K562 (cell line): Measurements from ENCODE around the gene SLC34A3. TPM values are rescaled to one million over a fixed set of nuclear protein-coding genes. Genes with fewer than 3 reads are reported as not detected.
A peak's percentile ranks its signal among the peaks of the same experiment; 100 is the strongest.

Experiments used
- ATAC-seq: fragments of 200-7000 bp; cut with Tn5 transposase; 3 replicates; pipeline ENCODE4 v1.9.1; 2020; ENCODE audit warnings: moderate library complexity
- BruUV-seq: library from RNA; stranded (reverse); fragments of 400-500 nt; replicated peaks from 2 replicates; lab custom pipeline; 2021; lab: Mats Ljungman, UMichigan
- CTCF ChIA-PET: fragments of 300-600 bp; formaldehyde crosslinking; extraction: SDS; loops from one replicate; lab custom pipeline; 2021; ENCODE audit warnings: low intra/inter-chr PET ratio; lab: Yijun Ruan, JAX
- POLR2A ChIA-PET: fragments of 300-600, 350-650 bp; sonication (Branson Sonifier 250); formaldehyde crosslinking; extraction: SDS; loops from one replicate; lab custom pipeline; 2021; ENCODE audit warnings: antibody characterized with exemption, inconsistent platforms; lab: Yijun Ruan, JAX
- DNase-seq, 4 experiments: peaks; one replicate each; pipeline versions ENCODE4 v3.0.0 to v3.0.0-alpha.2; 2011 to 2018; ENCODE audit warnings: low spot score in 3 of 4, mixed read lengths in 3 of 4; ENCODE audit errors: extremely low read depth in 1 of 4
- FAIRE-seq: peaks from 2 replicates; lab custom pipeline; 2011; peaks lifted over from hg19 to GRCh38; lab: Jason Lieb, UNC
- H2AFZ ChIP-seq: 2 replicates; pipeline ENCODE4 v1.6.0; 2011; ENCODE audit warnings: low read depth, low read length, control low read depth, inconsistent platforms
- H3K27ac ChIP-seq: fragments of 200-600 bp; 3 replicates; pipeline ENCODE4 v1.8.0; 2011; ENCODE audit warnings: low read depth, mild to moderate bottlenecking, control low read depth, inconsistent platforms, low read length, moderate library complexity, mixed read lengths; ENCODE audit errors: extremely low read depth
- H3K27me3 ChIP-seq, 2 experiments: fragments of 300-600 bp in 1 of 2; 2 replicates in 1 of 2; 3 replicates in 1 of 2; pipeline versions ENCODE4 v1.6.0 to v1.8.0; 2011; ENCODE audit warnings: inconsistent platforms in 2 of 2, low read length in 2 of 2, mild to moderate bottlenecking in 1 of 2, mixed read lengths in 1 of 2, moderate library complexity in 1 of 2; ENCODE audit not compliant: control insufficient read depth in 2 of 2, insufficient read depth in 2 of 2
- H3K36me3 ChIP-seq: fragments of 300-600 bp; 3 replicates; pipeline ENCODE4 v1.8.0; 2011; ENCODE audit warnings: mild to moderate bottlenecking, low read length, inconsistent platforms; ENCODE audit not compliant: control insufficient read depth, insufficient read depth
- H3K4me1 ChIP-seq, 2 experiments: fragments of 200-600 bp in 1 of 2; replicated peaks in 1 of 2; 2 replicates in 1 of 2; 3 replicates in 1 of 2; pipeline versions ENCODE4 v1.5.1 to v1.8.0; 2011; ENCODE audit warnings: inconsistent platforms in 2 of 2, low read length in 2 of 2, mild to moderate bottlenecking in 1 of 2, mixed read lengths in 1 of 2, moderate library complexity in 1 of 2; ENCODE audit not compliant: control insufficient read depth in 2 of 2, insufficient read depth in 2 of 2
- H3K4me2 ChIP-seq: 2 replicates; pipeline ENCODE4 v1.6.1; 2011; ENCODE audit warnings: low read length, control low read depth, inconsistent platforms, mixed read lengths; ENCODE audit not compliant: insufficient read depth
- H3K4me3 ChIP-seq: fragments of 200-600 bp; sonication (generic), shearing (Covaris generic); 2 replicates; pipeline ENCODE4 v1.5.1; 2016; ENCODE audit warnings: control low read depth, inconsistent platforms
- H3K79me2 ChIP-seq: fragments of 200-600 bp; 3 replicates; pipeline ENCODE4 v1.8.0; 2011; ENCODE audit warnings: low read length, inconsistent platforms; ENCODE audit not compliant: control insufficient read depth, insufficient read depth
- H3K9ac ChIP-seq, 2 experiments: 2 replicates each; pipeline versions ENCODE4 v1.6.0 to v1.6.1; 2011; ENCODE audit warnings: low read depth in 2 of 2, low read length in 2 of 2, control low read depth in 1 of 2, inconsistent platforms in 1 of 2, mild to moderate bottlenecking in 1 of 2, mixed read lengths in 1 of 2; ENCODE audit not compliant: insufficient read depth in 1 of 2
- H3K9me1 ChIP-seq: one replicate; pipeline ENCODE4 v1.6.0; 2011; ENCODE audit warnings: inconsistent platforms, mild to moderate bottlenecking, low read length, moderate library complexity; ENCODE audit not compliant: control insufficient read depth, insufficient read depth
- H3K9me3 ChIP-seq: replicated peaks from 2 replicates; pipeline ENCODE4 v1.5.1; 2011; ENCODE audit warnings: low read depth, low read length, inconsistent platforms; ENCODE audit not compliant: control insufficient read depth, insufficient read depth
- H4K20me1 ChIP-seq: replicated peaks from 2 replicates; pipeline ENCODE4 v1.6.1; 2011; ENCODE audit warnings: low read length, inconsistent platforms, mixed read lengths; ENCODE audit not compliant: control insufficient read depth, insufficient read depth
- RBM34 ChIP-seq: fragments of 200-400 bp; formaldehyde crosslinking; IDR thresholded peaks from 2 replicates; pipeline ENCODE4 v1.6.1; 2018; ENCODE audit warnings: low read length, borderline replicate concordance; ENCODE audit not compliant: insufficient read depth
- WGBS: fragments of 100-300 bp; shearing (Covaris generic); methylation state at CpG from one replicate; pipeline ENCODE4 v1.1.6; 2016; ENCODE audit warnings: low coverage, mixed read lengths; ENCODE audit not compliant: insufficient coverage; ENCODE audit errors: missing lambda C conversion rate; 5-methylcytosine and 5-hydroxymethylcytosine counted together
- in situ Hi-C: fragments of 300-500 bp; cut with MboI; formaldehyde crosslinking; loops from 4 replicates; pipeline ENCODE4 v1.15.0; 2018; ENCODE audit warnings: inconsistent platforms, mixed read lengths
- intact Hi-C: fragments of 100-400 bp; cut with micrococcal nuclease; formaldehyde crosslinking; loops from 2 replicates; pipeline ENCODE4 v1.14.2; 2022
- polyA plus RNA-seq, 8 experiments: library from polyadenylated mRNA; depleted of rRNA in 4 of 8; stranded (reverse) in 5 of 8; unstranded in 3 of 8; fragments of >200 nt; fragmentation: Nextera tagmentation in 2 of 8; fragmentation: Illumina TruSeq in 1 of 8; extraction: Ambion mirVana in 2 of 8; extraction: Trizol in 1 of 8; gene quantifications; 2 replicates each; pipeline versions ENCODE4 v1.2.1 to v1.2.3, GENCODE V29; 2011 to 2014; ENCODE audit warnings: inconsistent platforms in 1 of 8, missing spikeins in 1 of 8
- total RNA-seq, 7 experiments: library from RNA; depleted of rRNA in 6 of 7; stranded (reverse); fragments of >200 nt in 6 of 7; fragmentation: Illumina TruSeq in 2 of 7; extraction: Trizol in 2 of 7; gene quantifications; 2 replicates each; pipeline versions ENCODE4 v1.2.1 to v1.2.3, GENCODE V29; 2011 to 2021; ENCODE audit warnings: low replicate concordance in 1 of 7
- TF ChIP-seq, protein P1 (sequence below): sonication (generic); formaldehyde crosslinking; IDR thresholded peaks from 2 replicates; pipeline ENCODE4 v1.8.1; 2023; ENCODE audit warnings: missing genetic modification reagents, mild to moderate bottlenecking, borderline replicate concordance
- TF ChIP-seq, protein P2 (sequence below): fragments of 250-450 bp; sonication (Bioruptor Pico); IDR thresholded peaks from 2 replicates; pipeline ENCODE4 v1.5.0; 2020; ENCODE audit warnings: mild to moderate bottlenecking
- TF ChIP-seq, protein P3 (sequence below): sonication (generic); formaldehyde crosslinking; IDR thresholded peaks from 2 replicates; pipeline ENCODE4 v1.9.0; 2022; ENCODE audit warnings: mild to moderate bottlenecking, missing genetic modification reagents

The SLC34A3 gene
- total and polyA plus RNA-seq, 9 of the 15 experiments (the other 6 are each of a cell fraction or from before 2014, with no cell fraction given), result not detected

DNA sequence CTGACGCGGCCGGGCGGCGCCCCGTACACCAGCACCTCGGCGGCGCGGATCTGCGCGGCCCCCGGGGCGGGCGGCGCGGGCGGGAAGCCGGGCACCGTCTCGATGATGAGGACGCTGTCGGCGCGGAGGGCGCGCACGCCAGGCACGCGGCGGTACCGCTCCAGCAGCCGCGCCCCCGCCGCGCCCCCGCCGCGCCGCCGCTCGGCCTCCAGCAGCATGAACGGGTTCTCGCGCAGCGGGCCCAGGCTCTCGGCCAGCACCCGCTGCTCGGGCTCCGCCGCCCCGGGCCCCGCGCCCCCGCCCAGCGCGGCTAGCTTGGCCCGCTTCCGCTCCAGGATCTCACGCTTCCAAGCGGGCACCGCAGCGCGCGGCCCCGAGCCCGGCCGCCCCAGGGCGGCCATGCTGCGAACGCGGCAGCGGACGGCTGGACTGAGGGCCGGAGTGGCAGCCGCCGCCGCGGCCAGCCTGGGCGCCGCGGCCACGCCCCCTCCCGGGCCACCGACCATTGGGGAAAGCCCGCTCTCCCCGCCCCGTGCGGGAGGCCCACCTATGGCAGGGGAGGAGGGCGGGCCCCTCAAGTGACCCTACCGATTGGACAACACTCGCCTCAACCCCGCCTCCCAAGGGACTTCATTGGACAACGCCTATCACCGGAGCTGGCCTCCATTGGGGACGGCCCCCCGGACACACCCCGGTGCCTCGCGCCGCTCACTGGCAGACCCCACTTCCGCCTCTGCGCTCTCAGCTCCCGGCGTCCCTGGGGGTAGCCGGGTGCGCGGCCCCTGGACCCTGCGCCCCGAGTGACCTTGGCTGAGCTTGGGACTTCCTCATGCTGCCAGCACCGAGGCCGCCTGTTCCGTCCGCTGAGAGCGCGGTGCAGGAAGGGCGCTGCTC is 30.1 kb upstream of the SLC34A3 start, which contains the start of gene TPRN:
TSS of gene TPRN (minus strand) at position 431 of the 894 bp plus-strand sequence. CDS start at position 401, 30 bp downstream.
- ATAC-seq, result peak; percentile 96
- Histone ChIP-seq H3K27me3 (no peaks in the 10 kb centered on the region), H3K4me2 (peak within 1 kb of the TSS; percentile 81), H2AFZ (peak within 1 kb of the TSS; percentile 62), H3K9ac (peak within 1 kb of the TSS; percentile 73 to 94), H3K9me3 (no peaks in the 10 kb centered on the region), H3K9me1 (peaks cover 3% of the 10 kb centered on the region), H3K79me2 (peaks cover 80% of the 10 kb centered on the region), H3K27ac (peak within 1 kb of the TSS; percentile 75), H3K4me3 (peak within 1 kb of the TSS; percentile 52), H4K20me1 (peaks cover 5% of the 10 kb centered on the region), H3K36me3 (peaks cover 14% of the 10 kb centered on the region; the same call in 2 of the 3 replicates), H3K4me1 (peaks cover 31 to 86% of the 10 kb centered on the region in 2 experiments)
- BruUV-seq, result no TSS peak
- WGBS, result 1% methylated on average over 39 of the region's 118 CpGs
- CTCF ChIA-PET, result no interaction called here
- POLR2A ChIA-PET, result interaction anchor here (0.5 to 5.7 kb wide), 9 partner anchors 9 to 283 kb away, joined by 3 to 56 read pairs (median 4); partner anchors contain the start of genes ANAPC2, SSNA1 and TUBB4B
- in situ Hi-C loops, result no loop called here
- DNase-seq, result peak; percentile 99 to 100 (median 100)
- intact Hi-C loops, result loop anchor here (2.0 kb wide), 1 partner anchor 18 kb away; no protein-coding TSS in a partner anchor
- FAIRE-seq, result peak; percentile 98
- TF ChIP-seq, protein P1, sequence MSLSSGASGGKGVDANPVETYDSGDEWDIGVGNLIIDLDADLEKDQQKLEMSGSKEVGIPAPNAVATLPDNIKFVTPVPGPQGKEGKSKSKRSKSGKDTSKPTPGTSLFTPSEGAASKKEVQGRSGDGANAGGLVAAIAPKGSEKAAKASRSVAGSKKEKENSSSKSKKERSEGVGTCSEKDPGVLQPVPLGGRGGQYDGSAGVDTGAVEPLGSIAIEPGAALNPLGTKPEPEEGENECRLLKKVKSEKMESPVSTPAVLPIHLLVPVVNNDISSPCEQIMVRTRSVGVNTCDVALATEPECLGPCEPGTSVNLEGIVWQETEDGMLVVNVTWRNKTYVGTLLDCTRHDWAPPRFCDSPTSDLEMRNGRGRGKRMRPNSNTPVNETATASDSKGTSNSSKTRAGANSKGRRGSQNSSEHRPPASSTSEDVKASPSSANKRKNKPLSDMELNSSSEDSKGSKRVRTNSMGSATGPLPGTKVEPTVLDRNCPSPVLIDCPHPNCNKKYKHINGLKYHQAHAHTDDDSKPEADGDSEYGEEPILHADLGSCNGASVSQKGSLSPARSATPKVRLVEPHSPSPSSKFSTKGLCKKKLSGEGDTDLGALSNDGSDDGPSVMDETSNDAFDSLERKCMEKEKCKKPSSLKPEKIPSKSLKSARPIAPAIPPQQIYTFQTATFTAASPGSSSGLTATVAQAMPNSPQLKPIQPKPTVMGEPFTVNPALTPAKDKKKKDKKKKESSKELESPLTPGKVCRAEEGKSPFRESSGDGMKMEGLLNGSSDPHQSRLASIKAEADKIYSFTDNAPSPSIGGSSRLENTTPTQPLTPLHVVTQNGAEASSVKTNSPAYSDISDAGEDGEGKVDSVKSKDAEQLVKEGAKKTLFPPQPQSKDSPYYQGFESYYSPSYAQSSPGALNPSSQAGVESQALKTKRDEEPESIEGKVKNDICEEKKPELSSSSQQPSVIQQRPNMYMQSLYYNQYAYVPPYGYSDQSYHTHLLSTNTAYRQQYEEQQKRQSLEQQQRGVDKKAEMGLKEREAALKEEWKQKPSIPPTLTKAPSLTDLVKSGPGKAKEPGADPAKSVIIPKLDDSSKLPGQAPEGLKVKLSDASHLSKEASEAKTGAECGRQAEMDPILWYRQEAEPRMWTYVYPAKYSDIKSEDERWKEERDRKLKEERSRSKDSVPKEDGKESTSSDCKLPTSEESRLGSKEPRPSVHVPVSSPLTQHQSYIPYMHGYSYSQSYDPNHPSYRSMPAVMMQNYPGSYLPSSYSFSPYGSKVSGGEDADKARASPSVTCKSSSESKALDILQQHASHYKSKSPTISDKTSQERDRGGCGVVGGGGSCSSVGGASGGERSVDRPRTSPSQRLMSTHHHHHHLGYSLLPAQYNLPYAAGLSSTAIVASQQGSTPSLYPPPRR (CRISPR knock-in tag), result no peak
- no peak for TF ChIP-seq RBM34
- TF ChIP-seq, protein P2, sequence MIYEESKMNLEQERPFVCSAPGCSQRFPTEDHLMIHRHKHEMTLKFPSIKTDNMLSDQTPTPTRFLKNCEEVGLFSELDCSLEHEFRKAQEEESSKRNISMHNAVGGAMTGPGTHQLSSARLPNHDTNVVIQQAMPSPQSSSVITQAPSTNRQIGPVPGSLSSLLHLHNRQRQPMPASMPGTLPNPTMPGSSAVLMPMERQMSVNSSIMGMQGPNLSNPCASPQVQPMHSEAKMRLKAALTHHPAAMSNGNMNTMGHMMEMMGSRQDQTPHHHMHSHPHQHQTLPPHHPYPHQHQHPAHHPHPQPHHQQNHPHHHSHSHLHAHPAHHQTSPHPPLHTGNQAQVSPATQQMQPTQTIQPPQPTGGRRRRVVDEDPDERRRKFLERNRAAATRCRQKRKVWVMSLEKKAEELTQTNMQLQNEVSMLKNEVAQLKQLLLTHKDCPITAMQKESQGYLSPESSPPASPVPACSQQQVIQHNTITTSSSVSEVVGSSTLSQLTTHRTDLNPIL (CRISPR knock-in tag), result no peak
- TF ChIP-seq, protein P3, sequence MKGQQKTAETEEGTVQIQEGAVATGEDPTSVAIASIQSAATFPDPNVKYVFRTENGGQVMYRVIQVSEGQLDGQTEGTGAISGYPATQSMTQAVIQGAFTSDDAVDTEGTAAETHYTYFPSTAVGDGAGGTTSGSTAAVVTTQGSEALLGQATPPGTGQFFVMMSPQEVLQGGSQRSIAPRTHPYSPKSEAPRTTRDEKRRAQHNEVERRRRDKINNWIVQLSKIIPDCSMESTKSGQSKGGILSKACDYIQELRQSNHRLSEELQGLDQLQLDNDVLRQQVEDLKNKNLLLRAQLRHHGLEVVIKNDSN (CRISPR knock-in tag), result peak; percentile 69
